ENCODE data around the gene LRWD1. TPM values are rescaled to one million over a fixed set of nuclear protein-coding genes. Genes with fewer than 3 reads are reported as not detected.

Gene LRWD1
- total RNA-seq, 1 experiment from 2014 or later, result 18.9 TPM

DNA sequence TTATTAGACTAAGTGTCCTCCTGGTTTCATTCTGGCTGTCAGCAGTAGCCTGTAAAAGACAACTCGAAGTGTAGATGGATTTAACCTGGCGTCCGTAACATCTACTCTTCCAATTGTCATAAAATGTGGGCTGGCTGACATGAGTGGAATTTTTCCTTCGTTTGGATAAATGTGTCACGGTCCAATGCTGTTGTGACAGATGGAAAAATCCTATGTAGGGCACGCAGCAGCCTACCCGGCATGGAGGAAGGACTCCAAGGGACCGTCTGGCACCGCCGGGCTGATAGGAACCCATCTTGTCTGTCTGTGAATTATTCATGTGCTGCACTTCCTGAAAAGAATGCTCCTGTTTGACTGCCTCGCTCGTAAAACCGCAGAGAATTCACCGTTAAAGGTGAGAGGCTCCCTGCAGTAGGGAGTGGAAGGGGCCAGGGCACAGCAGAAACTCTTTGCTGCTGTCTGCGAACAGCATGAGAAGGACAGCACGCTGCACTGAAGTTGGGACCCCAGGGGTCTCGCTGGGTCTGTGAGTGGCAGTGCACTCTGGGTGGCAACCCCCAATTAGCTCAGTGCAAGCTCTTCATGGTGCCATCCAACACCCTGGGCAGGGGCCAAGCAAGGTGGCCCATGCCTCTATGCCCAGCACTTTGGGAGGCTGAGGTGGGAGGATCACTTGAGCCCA, 33.0 kb upstream of the LRWD1 start:
- H3K27ac Mint-ChIP-seq (ENCODE audit: low read depth, unreplicated experiment), result no peak overlapping the region
- CTCF ChIA-PET, result no interaction called here
- no peak for DNase-seq (ENCODE audit: unreplicated experiment)
- H3K36me3 Mint-ChIP-seq (ENCODE audit: insufficient read depth, unreplicated experiment), result peaks cover 2% of the 10 kb centered on the region
- POLR2A ChIA-PET, result no interaction called here
- no peak overlapping the region for H3K4me3 Mint-ChIP-seq (ENCODE audit: unreplicated experiment)
- BruUV-seq (replicated peaks), result no TSS peak
- intact Hi-C loops (cut with micrococcal nuclease), result no loop called here
- H3K4me1 Mint-ChIP-seq (ENCODE audit: insufficient read depth, unreplicated experiment), result peaks cover 12% of the 10 kb centered on the region
- no peaks in the 10 kb centered on the region for H3K27me3 Mint-ChIP-seq (ENCODE audit: insufficient read depth, unreplicated experiment)
- TF ChIP-seq CTCF (IDR thresholded peaks at IDR 0.05; ENCODE audit: unreplicated experiment), result no peak
- no peaks in the 10 kb centered on the region for H3K9me3 Mint-ChIP-seq (ENCODE audit: unreplicated experiment)

GRCh38 chr7:102432442-102433218, 32.2 kb upstream of the LRWD1 start:
- H3K4me1 Mint-ChIP-seq (ENCODE audit: insufficient read depth, unreplicated experiment), result peaks cover 12% of the 10 kb centered on the region
- H3K36me3 Mint-ChIP-seq (ENCODE audit: insufficient read depth, unreplicated experiment), result no peaks in the 10 kb centered on the region
- H3K9me3 Mint-ChIP-seq (ENCODE audit: unreplicated experiment), result no peaks in the 10 kb centered on the region
- H3K4me3 Mint-ChIP-seq (ENCODE audit: unreplicated experiment), result peak overlapping the region; percentile 65
- ChIA-PET CTCF (no interaction called here), POLR2A (no interaction called here)
- intact Hi-C loops (cut with micrococcal nuclease), result no loop called here
- no peak for DNase-seq (ENCODE audit: unreplicated experiment)
- no TSS peak for BruUV-seq (replicated peaks)
- H3K27me3 Mint-ChIP-seq (ENCODE audit: insufficient read depth, unreplicated experiment), result no peaks in the 10 kb centered on the region
- no peak overlapping the region for H3K27ac Mint-ChIP-seq (ENCODE audit: low read depth, unreplicated experiment)
- TF ChIP-seq CTCF (IDR thresholded peaks at IDR 0.05; ENCODE audit: unreplicated experiment), result no peak

GRCh38 chr7:102433219-102434038, 31.4 kb upstream of the LRWD1 start, which contains the start of gene ORAI2:
TSS of gene ORAI2 (plus strand) at chr7:102433575. CDS start at chr7:102438957, 5,382 bp downstream.
- ChIA-PET POLR2A (no interaction called here), CTCF (no interaction called here)
- H3K4me3 Mint-ChIP-seq (ENCODE audit: unreplicated experiment), result peak within 1 kb of the TSS; percentile 65
- intact Hi-C loops (cut with micrococcal nuclease), result no loop called here
- no peak for TF ChIP-seq CTCF (IDR thresholded peaks at IDR 0.05; ENCODE audit: unreplicated experiment)
- H3K36me3 Mint-ChIP-seq (ENCODE audit: insufficient read depth, unreplicated experiment), result no peaks in the 10 kb centered on the region
- no peaks in the 10 kb centered on the region for H3K27me3 Mint-ChIP-seq (ENCODE audit: insufficient read depth, unreplicated experiment)
- H3K27ac Mint-ChIP-seq (ENCODE audit: low read depth, unreplicated experiment), result peak within 1 kb of the TSS; percentile 68
- peaks cover 12% of the 10 kb centered on the region for H3K4me1 Mint-ChIP-seq (ENCODE audit: insufficient read depth, unreplicated experiment)
- peak; percentile 44 for DNase-seq (ENCODE audit: unreplicated experiment)
- no TSS peak for BruUV-seq (replicated peaks)
- no peaks in the 10 kb centered on the region for H3K9me3 Mint-ChIP-seq (ENCODE audit: unreplicated experiment)

DNA sequence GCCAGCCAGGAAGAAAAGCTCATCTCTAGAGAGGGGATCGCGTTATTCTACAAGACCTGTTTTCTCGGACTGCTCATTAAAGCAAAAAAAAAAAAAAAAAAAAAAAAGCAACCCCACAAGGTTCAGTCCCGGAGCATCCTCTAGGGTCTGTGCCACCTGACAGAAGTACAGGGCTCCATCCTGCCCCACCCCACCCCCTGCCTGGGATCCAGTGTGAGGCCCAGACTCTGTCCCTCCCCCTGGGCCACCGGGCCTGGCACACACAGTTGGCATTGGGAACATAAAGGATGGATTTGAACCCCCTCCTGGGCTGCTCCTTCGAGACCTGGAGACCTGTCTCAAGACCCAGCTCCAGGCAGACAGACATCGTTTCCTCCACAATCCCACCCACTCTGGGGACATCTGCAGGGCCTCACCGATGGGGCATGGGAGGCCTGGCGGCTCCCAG, 30.7 kb upstream of the LRWD1 start:
- no peaks in the 10 kb centered on the region for H3K9me3 Mint-ChIP-seq (ENCODE audit: unreplicated experiment)
- H3K4me3 Mint-ChIP-seq (ENCODE audit: unreplicated experiment), result peak overlapping the region; percentile 65
- no peak for DNase-seq (ENCODE audit: unreplicated experiment)
- BruUV-seq (replicated peaks), result TSS peak; percentile 30
- CTCF ChIA-PET, result no interaction called here
- no peaks in the 10 kb centered on the region for H3K36me3 Mint-ChIP-seq (ENCODE audit: insufficient read depth, unreplicated experiment)
- POLR2A ChIA-PET, result no interaction called here
- peaks cover 12% of the 10 kb centered on the region for H3K4me1 Mint-ChIP-seq (ENCODE audit: insufficient read depth, unreplicated experiment)
- H3K27ac Mint-ChIP-seq (ENCODE audit: low read depth, unreplicated experiment), result peak overlapping the region; percentile 68
- intact Hi-C loops (cut with micrococcal nuclease), result no loop called here
- TF ChIP-seq CTCF (IDR thresholded peaks at IDR 0.05; ENCODE audit: unreplicated experiment), result no peak
- no peaks in the 10 kb centered on the region for H3K27me3 Mint-ChIP-seq (ENCODE audit: insufficient read depth, unreplicated experiment)

Data from MCF 10A (cell line).